ENCODE data around the gene LY6G6D. TPM values are rescaled to one million over a fixed set of nuclear protein-coding genes. Genes with fewer than 3 reads are reported as not detected.

Gene LY6G6D
- polyA plus RNA-seq (ENCODE audit: insufficient read length in 4 of 4) = under 1 TPM in 1 of 4 donors, not detected in 3; 0.65 TPM

GRCh38 chr6:31715022-31715958 lies at the start of gene LY6G6D:
Gene LY6G6D (plus strand): TSS chr6:31715348. CDS start chr6:31715356, 8 bp downstream.
- no peak for DNase-seq (ENCODE audit: low read depth in 4 of 4, low spot score in 2 of 4)

DNA sequence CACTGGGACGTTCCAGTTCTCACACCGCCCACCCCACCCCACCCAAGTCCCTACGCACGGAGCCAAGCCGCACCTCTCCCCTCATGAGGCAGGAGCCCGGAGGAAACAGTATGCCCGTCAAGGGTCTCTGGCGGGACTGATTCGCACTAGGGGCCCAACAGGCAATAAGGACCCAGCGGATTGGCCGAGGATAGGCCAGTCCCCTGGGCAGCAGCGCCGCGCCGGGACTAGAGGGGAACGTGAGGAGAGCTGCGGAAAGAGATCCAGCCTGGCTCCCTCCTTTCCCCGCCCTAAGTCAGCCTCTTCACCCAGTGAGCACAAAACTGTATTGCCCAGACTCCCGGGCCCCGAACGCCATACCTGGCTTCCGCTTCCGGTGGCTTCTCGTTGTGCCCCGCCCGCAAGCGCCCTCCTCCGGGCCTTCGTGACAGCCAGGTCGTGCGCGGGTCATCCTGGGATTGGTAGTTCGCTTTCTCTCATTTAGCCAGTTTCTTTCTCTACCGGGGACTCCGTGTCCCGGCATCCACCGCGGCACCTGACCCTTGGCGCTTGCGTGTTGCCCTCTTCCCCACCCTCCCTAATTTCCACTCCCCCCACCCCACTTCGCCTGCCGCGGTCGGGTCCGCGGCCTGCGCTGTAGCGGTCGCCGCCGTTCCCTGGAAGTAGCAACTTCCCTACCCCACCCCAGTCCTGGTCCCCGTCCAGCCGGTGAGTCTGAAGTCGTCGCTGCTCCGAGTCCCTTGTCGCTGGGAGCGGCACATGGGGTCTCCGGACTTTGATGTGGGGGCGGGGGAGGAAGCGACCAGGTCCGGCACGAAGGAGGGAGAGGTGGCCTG lies 49.4 kb upstream of the LY6G6D start, which contains the start of gene CSNK2B:
Gene CSNK2B (plus strand): TSS at position 580 of the 836 bp plus-strand sequence. CDS start 752 bp downstream, outside the sequence.
- peak; percentile 88 to 97 (median 92) for DNase-seq (ENCODE audit: low read depth in 4 of 4, low spot score in 2 of 4)

DNA sequence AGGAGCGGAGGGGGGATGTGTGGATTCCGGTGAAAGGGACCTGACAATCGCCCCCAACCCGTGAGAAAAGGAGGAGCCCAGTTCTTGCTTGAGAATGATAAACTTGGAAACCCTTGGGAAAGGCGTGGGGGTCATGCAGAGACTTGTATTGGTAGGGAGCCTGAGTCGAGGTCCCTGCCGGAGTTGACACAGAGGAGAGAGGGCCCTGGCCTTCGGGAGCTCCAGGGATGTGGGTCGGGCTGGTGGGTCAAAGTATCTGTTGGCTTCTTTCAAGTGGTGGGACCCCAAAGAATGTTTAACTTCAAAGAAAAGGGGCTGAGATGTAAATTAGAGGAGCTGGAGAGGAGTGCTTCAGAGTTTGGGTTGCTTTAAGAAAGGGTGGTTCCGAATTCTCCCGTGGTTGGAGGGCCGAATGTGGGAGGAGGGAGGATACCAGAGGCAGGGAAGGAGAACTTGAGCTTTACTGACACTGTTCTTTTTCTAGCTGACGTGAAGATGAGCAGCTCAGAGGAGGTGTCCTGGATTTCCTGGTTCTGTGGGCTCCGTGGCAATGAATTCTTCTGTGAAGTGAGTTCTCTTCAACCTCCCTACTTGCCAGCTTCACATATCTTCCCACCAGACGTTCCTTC lies 48.7 kb upstream of the LY6G6D start:
- DNase-seq (ENCODE audit: low read depth in 4 of 4, low spot score in 2 of 4) = no peak

- no peak for DNase-seq (ENCODE audit: low read depth in 4 of 4, low spot score in 2 of 4)
Observed at GRCh38 chr6:31669676-31670075, 45.5 kb upstream of the LY6G6D start, which contains the start of gene LY6G5B. Gene LY6G5B (plus strand): TSS chr6:31669976. CDS start chr6:31670951, 975 bp downstream.

DNA sequence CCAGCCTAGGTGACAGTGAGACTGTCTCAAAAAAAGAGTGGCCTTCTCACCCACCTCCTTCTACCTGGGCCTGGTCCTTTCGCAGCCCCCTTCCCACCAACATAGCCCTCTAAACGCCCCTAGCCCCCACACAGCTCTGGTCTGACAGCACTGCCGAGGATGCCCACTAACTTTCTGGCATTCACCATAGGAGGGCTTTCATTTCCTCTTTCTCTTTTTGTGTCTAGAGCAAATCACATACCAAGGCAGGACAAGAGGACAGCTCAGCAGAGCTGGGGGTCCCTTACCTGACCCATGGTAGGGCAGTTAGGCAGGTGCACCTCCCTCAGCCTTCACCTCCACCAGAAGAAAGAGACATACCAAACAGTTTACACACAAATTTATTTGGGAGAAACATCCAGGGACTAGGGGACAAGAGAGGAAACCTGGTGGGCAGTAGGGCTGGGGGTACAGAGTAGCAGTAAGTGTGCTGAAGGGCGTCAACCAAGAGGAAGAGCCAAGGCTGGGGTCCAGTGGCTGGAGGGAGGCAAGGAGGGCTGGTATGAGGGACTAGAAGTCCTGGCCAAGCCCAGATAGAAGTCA lies 38.7 kb upstream of the LY6G6D start:
- no peak for DNase-seq (ENCODE audit: low read depth in 4 of 4, low spot score in 2 of 4)

- DNase-seq (ENCODE audit: low read depth in 4 of 4, low spot score in 2 of 4) = no peak
Observed at GRCh38 chr6:31676904-31677303, 38.2 kb upstream of the LY6G6D start.

DNA sequence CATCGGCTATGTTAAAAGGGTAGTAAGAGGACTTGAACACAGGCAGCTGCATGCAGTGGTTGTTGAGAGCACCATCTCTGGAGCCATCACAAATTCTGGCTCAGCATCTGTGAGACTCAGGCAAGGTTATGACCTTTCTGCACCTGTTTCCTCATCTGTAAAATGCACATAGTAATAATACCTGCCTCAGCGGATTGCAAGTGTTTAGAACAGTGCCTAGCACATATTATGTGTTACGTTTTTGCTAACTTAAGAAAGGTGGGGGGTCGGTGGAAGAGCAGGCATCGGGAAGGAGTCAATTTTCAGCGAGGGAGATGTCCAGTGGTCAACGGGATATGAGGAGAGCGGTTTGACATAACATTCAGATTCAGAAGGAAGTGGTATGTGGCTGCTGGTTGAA lies 37.2 kb upstream of the LY6G6D start:
- no peak for DNase-seq (ENCODE audit: low read depth in 4 of 4, low spot score in 2 of 4)

DNA sequence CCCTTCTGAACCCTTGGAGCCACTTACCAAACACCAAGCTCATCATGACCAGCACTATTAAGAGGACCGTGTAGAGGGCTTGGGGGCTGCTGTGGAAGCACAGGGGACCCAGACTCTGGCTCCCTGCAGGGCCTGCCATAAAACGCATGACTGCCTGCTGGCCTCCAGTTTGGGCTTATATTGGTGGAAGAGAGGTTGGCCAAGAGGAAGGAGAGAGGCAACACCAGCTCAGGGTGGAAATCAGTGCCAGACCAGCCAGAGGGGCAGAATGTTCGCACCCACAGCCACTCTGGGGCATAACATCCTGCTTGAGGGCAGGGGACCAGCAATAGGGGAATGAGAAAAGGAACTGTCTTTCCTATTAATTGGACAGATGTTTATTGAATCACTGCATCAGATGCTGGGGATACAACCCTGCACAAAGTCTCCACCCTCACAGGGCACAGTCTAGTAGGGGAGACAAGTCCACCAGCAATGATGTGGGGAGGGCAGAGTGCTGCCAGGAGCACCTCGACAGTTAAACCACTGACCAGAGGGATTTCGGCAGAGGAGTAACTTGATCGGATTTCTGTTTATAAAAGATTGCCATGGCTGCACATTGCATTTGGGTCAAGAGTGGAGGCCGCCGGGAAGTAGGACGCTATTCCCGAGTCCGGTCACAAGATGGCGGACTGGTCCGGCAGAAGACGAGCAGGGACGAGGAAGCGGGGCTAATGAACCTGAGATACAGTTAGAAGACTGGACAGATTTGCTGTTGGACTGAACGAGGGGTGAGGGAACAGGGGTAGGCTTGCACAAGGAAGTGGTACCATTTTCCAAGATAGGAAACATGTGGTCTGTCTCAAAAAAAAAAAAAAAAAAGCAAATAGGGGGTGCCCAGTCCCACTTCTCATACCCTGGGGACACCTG lies 34.7 kb upstream of the LY6G6D start, which contains the start of gene LY6G5C:
Gene LY6G5C (minus strand): TSS at position 842 of the 909 bp plus-strand sequence. CDS start 694 bp downstream, at position 148.
- peak in 2 of 4 donors; percentile 67 to 80 for DNase-seq (ENCODE audit: low read depth in 4 of 4, low spot score in 2 of 4)

GRCh38 chr6:31681135-31681671 lies 33.9 kb upstream of the LY6G6D start:
- DNase-seq (ENCODE audit: low read depth in 4 of 4, low spot score in 2 of 4) = no peak

- DNase-seq (ENCODE audit: low read depth in 4 of 4, low spot score in 2 of 4) = no peak
Observed at GRCh38 chr6:31683591-31683990, 31.6 kb upstream of the LY6G6D start.

GRCh38 chr6:31686483-31686882 lies 28.7 kb upstream of the LY6G6D start:
- no peak for DNase-seq (ENCODE audit: low read depth in 4 of 4, low spot score in 2 of 4)

GRCh38 chr6:31687321-31687720 lies 27.8 kb upstream of the LY6G6D start:
- DNase-seq (ENCODE audit: low read depth in 4 of 4, low spot score in 2 of 4) = no peak

DNA sequence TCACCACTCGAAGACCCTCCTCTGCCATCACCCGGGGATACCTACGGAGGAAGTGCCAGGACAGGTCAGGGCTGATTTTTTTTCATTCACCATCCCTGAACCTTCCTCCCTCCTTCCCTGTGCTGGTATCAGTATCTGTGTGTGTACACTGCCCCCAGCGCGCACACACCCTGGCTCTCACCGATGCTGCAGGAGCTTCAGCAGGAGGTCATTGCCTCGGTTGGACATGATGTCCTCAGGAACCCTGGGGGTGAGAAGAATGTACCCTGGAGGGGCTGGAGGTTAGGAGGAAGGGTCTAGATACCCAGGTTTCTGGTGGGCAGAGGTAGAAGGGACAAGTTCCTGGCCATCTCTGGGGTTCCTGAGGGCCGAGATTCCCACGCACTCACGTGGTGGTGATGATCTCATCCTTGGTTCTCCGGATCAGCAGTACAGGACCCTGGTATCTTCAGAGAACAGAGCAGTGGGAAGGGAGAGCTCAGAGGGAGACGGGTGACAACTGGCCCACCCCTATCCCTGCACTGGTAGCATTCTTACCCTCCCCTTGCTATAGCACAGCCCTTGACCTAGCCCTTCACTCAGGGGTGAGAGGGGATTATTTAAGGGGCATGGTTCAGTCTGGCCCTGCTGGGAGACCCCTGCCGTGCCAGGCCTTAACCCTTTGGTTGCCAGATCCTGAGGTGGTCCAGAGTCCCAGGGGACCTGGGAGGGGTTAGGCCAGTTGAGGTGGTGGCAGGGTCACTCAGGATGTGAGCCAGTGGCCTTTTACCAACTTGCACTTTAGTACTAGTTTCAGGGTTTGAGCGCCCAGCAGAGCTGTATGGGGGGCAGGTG lies 27.1 kb upstream of the LY6G6D start:
- DNase-seq (ENCODE audit: low read depth in 4 of 4, low spot score in 2 of 4) = no peak

- DNase-seq (ENCODE audit: low read depth in 4 of 4, low spot score in 2 of 4) = no peak
Observed at GRCh38 chr6:31689249-31690110, 25.7 kb upstream of the LY6G6D start.

- no peak for DNase-seq (ENCODE audit: low read depth in 4 of 4, low spot score in 2 of 4)
Observed at GRCh38 chr6:31690231-31691077, 24.7 kb upstream of the LY6G6D start.

- DNase-seq (ENCODE audit: low read depth in 4 of 4, low spot score in 2 of 4) = no peak
Observed at GRCh38 chr6:31691078-31691463, 24.1 kb upstream of the LY6G6D start.
